ENCODE data around the gene ARHGEF3.

Gene ARHGEF3

DNA sequence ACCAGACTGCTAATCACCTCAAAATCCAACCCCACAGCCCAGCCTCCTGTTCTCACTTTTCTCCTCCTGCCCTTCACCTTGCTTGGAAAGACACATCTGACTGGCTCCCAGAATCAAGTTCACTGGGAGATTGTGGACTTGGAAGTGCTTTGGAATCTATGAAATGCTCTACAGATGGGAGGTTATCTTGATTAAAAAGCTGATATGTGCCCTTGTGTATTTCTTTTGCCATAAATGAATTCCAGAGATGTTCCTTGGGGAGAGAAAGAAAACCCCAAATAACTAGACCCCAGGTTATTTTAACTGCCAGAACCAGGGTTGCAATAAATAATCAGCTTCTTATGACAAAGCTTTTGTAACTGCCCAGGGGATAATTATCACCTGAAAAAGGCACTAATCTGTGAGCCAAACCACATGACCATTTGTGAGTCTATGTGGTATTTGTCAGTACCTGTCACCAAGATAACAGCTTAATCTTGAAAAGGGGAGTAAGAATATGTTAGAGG, 21.7 kb upstream of the ARHGEF3 start:
- DNase-seq (ENCODE audit: low read depth): no peak

DNA sequence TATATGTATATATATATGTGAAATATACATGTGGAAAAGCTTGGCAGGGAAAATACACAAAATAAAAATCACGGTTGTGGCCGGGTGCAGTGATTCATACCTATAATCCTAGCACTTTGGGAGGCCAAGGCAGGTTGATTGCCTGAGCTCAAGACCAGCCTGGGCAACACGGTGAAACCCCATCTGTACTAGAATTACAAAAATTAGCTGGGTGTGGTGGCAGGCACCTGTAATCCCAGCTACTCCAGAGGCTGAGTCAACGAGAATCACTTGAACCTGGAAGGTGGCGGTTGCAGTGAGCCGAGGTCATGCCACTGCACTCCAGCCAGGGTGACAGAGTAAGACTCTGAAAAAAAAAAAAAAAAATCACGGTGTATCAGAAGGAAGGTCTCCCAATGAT, 20.8 kb upstream of the ARHGEF3 start:
- DNase-seq (ENCODE audit: low read depth): no peak

DNA sequence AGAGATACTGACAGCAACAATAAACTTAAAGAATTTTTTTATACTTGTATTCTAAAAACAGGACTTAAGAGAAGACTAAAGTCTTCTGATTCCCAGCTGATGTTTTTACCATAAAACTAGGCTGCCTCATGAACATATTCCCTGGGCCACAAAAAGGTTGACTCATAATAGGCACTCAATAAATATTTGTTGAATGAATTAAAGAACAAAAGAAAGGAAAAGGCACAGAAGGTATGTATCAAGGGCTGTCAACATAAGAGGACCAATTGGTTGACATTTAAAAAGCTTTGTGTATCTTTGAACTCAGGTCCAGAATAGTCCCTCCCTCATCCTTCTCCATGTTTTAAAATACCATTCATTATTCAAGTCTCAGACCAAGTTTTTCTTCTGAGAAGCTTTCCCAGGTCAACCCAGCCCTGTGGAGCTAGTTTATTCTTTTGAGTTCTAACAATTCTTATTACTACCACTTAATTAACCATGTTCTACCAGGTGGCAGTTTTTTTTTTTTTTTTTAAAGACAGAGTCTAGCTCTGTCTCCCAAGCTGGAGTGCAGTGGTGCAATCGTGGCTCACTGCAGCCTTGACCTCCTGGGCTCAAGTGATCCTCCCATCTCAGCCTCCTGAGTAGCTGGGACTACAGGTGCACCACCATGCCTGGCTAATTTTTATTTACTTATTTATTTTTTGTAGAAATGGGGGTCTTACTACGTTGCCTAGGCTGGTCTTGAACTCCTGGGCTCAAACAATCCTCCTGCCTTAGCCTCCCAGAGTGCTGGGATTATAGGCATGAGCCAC, 17.5 kb upstream of the ARHGEF3 start:
- no peak for DNase-seq (ENCODE audit: low read depth)

DNA sequence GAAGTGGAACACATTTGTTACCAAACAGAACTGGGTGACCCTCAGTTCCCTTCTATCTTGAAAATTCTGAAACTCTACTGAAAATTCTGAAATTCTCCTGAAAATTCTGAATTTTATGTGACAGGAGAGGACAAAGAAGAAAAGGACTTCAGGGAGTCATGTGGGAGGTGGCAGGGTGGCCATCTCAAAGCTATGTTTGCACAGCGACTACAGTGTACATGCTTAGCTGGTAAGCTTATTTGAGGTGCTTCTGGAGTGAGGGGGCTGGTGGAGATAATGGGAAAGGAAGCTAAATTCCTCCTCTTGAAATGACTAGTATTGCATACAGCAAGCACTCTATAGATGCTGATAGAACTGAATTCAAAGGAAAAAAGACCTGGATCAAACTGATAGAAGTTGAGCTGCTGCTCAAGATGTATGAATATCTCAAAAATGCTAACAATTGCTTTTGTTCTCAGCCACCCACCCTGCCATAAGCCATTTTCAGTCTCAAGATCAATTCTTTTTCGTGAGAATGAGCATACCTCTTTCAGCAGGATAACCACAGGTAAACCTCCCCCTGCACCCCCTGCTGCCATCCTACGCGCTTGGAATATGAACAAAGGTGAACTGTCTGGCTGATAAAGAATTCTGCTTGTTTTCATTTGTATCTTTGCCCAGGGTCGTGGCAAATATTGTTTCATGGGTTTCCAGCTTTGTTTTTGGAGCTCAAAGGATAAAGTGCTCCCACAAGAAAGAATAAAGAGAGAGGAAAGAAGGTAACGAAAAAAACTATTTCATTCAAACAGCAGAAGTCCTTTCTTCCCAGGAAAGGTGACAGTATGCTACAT, 16.6 kb upstream of the ARHGEF3 start:
- no peak for DNase-seq (ENCODE audit: low read depth)

DNA sequence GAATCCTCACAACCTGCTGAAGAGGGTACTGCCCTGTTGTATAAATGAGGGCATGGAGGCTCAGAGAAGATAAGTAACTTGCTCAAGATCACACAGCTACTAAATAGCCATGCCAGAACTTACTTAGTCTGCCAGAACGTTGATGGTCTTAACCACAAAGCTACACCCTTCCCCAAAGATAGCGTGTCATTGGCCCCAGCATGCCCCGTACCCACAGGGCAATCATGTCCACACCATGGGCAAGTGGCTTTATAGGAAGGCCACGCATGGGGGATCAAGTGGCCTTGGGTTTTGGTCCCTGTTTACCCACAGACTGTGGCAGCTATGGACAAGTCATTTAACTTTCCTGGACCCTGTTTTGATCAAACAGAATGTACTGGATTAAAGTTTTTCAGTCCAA, 15.9 kb upstream of the ARHGEF3 start:
- no peak for DNase-seq (ENCODE audit: low read depth)

DNA sequence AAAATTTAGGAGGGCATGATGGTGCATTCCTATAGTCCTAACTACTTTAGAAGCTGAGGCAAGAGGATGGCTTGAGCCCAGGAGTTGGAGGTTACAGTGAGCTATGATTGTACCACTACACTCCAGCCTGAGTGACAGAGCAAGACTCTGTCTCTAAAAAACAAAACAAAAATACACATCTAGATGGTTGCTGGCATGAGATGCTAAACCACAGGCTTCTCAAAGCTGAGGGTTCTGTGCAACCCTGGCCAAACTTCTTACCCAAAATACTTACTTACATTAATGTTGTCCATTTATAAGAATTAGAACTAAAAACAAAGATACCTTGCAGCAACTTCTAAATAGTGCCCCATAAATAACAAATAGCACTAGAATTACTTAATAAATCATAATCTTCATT, 14.3 kb upstream of the ARHGEF3 start:
- DNase-seq (ENCODE audit: low read depth): no peak

DNA sequence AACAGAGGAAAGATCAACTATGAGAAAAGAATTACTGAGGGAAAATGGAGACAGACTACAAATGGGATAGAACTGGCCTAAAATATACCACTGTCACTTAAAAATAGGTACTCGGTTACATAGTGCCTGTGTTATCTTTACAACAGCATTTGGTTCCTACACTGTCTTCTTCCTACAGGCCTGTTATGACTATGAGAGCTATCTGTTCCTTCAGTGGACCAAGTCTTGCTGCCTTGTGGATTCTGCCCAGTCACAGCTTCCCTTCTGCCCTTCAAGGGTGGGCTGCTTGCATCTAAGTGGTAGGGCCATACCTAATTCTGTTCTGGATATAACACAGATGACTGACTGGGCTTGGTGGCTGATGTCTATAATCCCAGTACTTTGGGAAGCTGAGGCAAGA, 13.8 kb upstream of the ARHGEF3 start:
- DNase-seq (ENCODE audit: low read depth): no peak

DNA sequence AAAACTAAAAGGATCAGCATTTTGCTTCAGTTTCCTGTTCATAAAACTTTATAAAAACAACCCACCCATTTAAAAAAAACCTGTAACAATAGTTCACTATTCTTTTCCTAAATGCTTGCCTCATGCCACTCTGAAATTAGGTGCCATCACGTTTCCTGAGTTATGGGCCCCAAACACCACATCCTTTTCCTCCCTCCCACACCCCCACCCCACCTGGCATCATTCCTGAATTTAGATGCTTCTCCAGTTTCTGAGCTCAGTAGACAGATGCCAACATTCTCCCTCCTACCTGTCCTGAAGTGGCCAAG, 11.9 kb upstream of the ARHGEF3 start:
- DNase-seq (ENCODE audit: low read depth): no peak

DNA sequence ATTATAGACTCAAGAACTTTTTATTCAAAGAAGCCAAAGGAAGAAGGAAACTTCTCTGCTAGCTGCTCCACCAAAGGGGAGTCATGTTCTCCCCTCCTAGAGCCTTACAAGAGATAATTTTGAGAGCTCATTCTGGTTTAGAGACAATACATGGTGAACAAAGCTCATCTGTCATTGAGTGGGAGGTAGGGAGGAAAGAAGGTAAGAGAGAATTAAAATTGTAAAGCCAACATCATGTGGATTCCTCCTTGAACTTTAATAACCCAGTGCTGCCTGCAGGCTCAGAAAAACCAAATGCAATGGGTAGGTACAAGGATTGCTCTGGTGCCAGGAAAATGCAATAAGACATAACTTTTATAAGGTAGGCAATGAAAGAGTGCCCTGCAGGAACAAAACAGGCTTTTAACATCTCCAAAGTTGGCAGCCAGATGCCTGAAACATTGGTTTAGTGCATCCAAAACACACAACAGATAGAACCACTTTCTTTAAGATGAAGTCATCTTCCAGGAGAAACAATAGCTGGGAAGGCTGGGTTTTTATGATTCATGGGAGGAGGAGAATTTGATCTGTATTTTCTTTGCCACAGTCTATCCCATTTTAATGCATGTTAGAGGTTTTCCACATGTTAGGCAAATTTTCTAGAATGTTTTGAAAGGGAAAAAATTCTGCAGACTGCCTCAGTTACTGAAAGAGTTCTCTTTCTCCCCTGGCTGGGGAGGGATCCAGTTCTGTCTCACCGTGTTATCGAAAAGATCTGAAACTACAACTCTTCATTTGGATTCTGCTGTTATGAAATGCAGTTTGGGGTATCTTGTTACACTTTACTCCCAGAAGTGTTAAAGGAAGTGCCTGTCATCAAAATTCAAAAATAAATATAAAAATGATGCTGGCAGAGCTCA, 11.3 kb upstream of the ARHGEF3 start:
- no peak for DNase-seq (ENCODE audit: low read depth)

DNA sequence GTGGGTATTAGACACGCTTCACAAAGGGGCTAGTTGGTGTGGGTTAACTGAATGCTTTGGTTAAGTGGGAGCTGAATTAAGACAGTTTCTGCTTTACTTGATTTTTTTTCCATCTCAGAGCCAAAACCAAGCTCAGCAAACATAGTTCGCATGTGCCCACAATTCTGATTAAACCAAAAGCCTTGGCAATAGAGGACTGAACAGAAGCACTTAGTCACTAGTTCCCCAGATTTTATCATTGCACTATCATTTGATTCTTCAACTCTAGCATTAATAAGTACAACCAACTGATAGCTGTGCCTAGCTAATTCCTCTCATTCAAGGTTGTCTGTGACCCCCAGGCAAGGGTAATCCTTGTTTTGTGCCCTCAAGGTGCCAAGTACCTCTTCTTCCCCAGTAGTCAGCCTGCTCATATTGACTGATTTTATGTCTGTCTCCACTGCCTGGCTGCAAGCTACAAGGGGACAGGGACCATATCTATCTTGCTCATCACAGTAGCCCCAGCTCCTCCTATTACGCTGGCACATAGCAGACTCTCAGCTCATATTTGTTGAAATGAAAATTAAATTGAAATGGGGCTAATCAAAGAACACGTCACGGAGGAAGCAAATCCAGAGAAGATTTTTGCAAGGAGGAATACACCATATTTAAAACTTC, 9.9 kb upstream of the ARHGEF3 start:
- DNase-seq (ENCODE audit: low read depth): no peak

DNA sequence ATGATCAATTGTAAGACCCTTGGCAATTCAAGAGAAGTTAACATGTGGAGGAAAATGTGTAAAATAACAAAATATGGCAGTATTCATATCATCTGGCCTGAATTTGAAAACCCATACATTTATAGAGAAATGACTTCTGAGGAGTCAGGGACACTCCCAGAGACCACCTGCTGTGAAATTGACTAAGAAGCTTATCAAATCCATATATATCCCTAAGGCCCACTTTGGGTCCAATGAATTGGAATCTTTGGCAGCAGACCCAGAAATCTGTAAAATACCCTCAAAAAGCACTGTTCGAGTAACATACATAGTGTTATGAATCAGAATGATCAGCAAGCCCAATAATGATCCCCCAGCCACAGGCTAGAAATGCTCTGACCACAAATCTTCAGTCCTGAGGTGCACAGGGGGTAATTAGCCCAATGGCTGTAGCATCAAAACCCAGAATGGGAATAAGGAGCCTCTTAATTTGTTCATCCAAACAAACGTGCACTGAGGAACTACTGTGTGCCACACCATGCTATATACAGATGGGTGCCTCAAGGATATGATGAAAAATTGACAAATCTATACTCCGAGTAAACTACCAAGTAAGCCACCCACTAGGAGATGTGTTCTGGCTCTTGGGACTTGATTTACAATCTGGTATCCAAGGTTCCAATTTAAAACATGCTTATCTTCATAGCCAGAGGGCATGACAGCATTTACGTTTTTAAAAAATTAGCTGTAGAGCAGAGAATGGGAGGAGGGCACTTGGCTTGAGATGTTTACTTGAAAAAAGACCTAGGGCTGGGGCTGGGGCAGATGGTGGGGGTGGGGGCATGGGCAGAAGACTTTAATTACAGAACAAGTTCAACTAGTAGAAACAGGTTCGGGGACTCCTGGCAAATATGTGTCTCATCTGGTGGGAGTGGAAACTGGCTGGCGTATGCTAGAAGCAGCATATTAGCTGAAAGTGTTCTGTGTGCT, 9.1 kb upstream of the ARHGEF3 start:
- no peak for DNase-seq (ENCODE audit: low read depth)

DNA sequence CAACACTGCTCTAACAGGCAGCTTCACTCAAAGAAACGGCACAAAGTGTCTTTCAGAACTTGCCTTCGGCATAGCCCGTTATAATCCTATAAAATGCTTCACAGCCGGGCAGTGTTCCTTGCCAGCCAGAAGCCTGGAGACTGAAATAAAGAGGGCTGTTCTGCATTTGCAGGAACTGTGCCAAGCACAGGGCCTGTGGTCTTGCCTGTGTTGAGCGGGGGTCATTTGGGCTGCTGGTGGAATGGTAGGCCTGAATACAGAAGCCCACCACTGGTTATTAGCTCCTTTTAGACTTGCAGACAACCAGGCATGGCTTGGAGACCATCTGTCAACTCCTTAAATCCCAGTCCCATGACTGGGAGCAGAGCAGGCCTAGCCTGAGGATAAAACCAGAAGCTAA, 4.7 kb upstream of the ARHGEF3 start:
- DNase-seq (ENCODE audit: low read depth): no peak

DNA sequence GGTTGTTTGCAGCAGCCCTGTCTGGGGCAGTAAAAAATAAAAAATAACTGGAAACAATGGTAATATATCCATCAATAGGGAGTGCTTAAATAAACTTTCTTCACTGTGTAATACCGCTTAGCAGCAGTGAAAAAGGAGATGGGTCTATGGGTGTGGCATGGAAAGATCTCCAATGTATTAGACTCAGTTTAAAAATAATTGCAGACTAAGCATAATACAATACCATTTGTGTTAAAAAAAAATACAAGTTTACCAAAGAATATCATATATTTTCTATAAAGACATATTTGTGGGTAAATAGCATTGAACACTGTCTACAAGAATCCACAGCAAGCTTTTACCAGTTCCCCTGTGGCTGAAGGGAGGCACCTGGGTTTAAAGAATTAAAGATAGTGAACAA, 1.0 kb upstream of the ARHGEF3 start:
- no peak for DNase-seq (ENCODE audit: low read depth)

DNA sequence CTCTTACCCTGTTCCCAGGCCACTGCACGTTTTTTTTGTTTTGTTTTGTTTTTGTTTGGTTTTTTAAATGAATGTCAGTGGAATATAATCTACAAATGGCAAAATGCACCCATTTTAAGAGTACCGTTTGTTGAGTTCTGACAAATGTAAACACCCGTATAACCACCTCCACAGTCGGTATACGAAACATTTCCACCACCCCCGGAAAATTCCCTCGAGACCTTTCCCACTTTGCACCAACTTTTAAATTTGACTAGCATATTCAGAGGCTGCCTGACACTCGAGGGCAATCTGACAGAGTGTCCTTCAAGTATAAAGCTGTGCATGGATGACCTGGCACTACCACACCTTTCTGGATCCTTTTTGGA, 613 bp upstream of the ARHGEF3 start:
- no peak for DNase-seq (ENCODE audit: low read depth)

DNA sequence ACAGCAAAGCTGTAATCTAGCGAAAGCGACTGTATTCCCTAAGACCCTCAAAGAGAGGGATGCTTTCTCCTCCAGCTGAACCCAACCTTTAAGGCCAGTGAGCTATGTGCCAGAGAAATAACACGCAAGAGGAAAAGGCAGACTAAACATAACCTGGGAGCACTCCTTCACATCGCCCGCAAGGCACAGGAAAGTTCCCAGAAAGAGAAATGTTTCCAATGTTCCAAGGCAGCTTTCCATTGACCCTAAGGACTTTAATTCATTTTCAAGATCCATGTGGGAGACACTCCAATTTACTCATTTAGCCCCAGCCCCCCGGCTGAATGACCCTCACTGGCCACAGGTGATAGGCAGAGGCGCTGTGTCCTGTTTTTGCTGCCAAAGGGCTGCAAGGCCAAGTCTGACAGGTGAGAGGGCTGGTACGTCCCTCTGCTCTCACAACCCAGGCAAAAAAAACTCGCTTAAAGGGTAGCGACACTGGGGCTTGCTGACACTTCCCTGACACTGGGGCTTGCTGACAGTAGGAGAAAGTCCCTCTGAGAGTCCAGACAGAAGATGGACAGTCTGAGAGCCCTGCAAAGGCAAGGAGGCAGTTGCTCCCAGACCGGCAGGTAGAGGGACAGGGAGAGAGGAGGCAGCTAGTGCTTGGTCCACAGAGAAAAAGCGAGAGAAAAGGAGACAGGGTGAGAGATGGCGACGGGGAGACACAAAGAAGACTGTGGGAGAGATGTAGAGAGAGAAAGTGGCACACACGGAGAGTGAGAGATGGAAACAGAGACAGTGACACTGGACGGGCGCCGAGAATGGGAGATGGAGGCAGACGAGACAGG, 702 bp downstream of the ARHGEF3 start:
- no peak for DNase-seq (ENCODE audit: low read depth)

DNA sequence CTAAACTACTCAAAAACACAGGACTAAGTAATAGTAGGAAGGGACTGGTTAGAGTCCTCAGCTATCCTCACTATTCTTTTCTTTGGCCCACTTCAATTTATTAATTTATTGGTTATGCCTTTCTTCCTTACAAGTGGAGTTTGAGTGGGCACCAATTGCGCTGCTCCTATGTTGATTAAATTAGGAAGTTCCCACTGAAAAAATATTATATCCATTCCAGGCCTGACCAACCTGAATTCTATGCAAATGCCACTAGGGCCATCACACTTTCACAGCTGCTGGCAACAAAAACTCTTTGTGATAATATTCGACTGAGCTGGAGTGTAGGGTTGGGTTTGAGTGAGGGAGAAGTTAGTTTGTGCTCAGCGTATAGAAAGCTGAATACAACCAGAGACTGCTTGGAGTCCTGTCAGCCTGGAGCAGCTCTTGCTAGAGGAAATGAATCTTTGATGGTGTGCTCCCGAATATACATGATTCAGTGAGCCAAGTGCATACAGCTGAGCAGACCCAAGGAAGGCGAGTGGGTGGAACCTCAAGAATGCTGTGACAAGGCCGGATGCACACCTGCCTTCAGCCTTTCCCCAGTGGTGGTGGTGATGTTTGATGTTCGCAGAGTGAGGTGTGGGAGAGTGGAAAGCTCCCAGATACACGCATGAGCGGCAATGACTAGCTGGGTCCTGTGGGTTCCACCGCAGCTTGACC, 1.5 kb downstream of the ARHGEF3 start:
- DNase-seq (ENCODE audit: low read depth): peak; percentile 65

DNA sequence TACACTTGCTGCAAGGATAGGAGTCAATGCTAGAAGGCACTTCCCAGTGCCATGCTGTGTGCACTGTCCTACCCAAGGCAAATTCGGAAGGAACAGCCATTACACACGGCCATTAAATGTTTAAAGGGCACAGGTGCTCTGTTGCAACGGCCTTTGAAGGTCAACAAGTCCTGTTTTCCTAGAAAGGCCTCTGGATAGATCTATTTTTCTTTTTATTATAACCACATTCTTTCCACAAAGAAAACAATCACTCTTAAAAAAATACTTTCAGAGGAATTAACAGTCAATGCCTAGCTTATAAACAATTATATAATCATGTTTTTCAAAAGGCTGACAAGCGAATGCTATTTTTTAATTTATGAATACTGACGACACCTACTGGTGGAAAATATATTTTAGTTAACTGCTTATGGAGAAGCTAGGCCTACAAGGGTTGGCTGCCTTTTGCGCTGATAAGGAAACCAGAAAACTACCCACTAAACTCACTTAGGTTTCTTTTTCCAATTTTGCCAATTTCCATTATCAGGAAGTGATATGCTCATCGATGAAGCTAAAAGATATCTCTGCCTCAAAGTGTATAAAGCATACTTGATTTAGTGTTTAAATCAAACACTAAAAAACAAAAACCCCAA, 2.4 kb downstream of the ARHGEF3 start:
- no peak for DNase-seq (ENCODE audit: low read depth)

DNA sequence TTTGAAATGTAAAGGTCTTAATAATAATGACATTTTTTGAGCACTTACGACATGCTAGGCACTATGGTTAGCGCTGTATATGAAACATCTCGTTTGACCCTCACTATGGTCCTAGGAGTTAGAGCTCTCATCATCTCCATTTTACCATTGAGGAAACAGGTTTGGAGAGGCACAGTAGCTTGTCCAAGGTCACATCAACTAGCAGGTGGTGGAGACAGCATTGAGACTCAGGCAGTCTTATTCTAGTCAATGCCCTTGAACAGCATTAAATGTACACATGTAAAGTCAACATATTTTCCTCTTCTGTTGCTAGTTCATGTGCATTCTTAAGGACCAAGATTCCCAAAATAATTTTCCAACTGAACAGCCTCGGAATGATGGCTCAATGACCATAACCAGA, 4.8 kb downstream of the ARHGEF3 start:
- no peak for DNase-seq (ENCODE audit: low read depth)

DNA sequence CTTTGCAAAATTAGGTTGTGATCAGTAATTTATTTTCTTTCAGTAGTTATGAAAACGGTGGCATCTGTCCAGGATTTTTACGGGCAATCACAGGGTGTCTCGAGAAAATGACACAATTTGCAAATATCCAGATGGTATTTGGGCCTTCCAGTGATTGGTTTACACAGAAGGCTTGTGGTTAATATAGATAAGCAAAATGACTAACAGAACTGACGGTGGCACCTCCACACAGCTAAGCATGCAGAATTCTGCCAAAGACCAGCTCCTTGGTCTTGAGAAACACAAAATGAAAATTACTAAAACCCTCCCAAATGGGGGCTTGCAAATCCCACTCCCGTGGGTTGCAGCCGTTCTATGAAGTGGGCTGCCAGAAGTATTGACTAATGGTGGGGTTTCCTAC, 5.5 kb downstream of the ARHGEF3 start:
- no peak for DNase-seq (ENCODE audit: low read depth)

Data from T-helper 22 cell (primary cell).